Left ventricle myocardium inferior (tissue), 1 donor: ENCODE results near the gene ACTR2. TPM values are rescaled to one million over a fixed set of nuclear protein-coding genes. Genes with fewer than 3 reads are reported as not detected.

Experiments
- DNase-seq: peaks from one replicate; pipeline ENCODE4 v3.0.0-alpha.2; 2020
- H3K27ac ChIP-seq: fragments of 200-600 bp; replicated peaks from 2 replicates; pipeline ENCODE4 v1.8.0; 2021
- H3K27me3 ChIP-seq: fragments of 200-600 bp; 2 replicates; pipeline ENCODE4 v1.8.0; 2021; ENCODE audit warnings: low read depth
- H3K36me3 ChIP-seq: fragments of 200-600 bp; 2 replicates; pipeline ENCODE4 v1.8.0; 2021
- H3K4me1 ChIP-seq: fragments of 200-600 bp; 2 replicates; pipeline ENCODE4 v1.8.0; 2021
- H3K4me3 ChIP-seq: fragments of 200-600 bp; 2 replicates; pipeline ENCODE4 v1.8.0; 2021; ENCODE audit warnings: mild to moderate bottlenecking, moderate library complexity
- H3K9me3 ChIP-seq: fragments of 200-600 bp; replicated peaks from 2 replicates; pipeline ENCODE4 v1.8.0; 2021
- CTCF ChIP-seq: fragments of 200-600 bp; IDR thresholded peaks from 2 replicates; pipeline ENCODE4 v1.8.0; 2021; ENCODE audit warnings: antibody characterized with exemption, mild to moderate bottlenecking, borderline replicate concordance
- intact Hi-C: fragments of 100-400 bp; cut with micrococcal nuclease; formaldehyde crosslinking; loops from one replicate; pipeline ENCODE4 v1.11.0; 2022
- total RNA-seq: library from RNA; stranded (reverse); fragmentation: NEBNext Ultra II Directional; extraction: Animal tissue kit (Norgen Biotek cat#: 25700); gene quantifications from one replicate; pipeline ENCODE4 v1.2.1, GENCODE V29; 2021
- donor health status: DM: no; HTN: yes; CAD: no; lungs with severe emphysema.

ACTR2 gene
- total RNA-seq, 1 donor from 2014 or later = 100.0 TPM

- Histone ChIP-seq H3K27ac (no peak overlapping the region), H3K9me3 (no peaks in the 10 kb centered on the region), H3K4me1 (peaks cover 48% of the 10 kb centered on the region), H3K4me3 (no peak overlapping the region), H3K27me3 (no peaks in the 10 kb centered on the region), H3K36me3 (no peaks in the 10 kb centered on the region)
- DNase-seq = no peak
- intact Hi-C loops = no loop called here
- no peak for TF ChIP-seq CTCF
Observed at GRCh38 chr2:65305934-65306333, 78.3 kb downstream of the ACTR2 start.

GRCh38 chr2:65309699-65310098, 82.1 kb downstream of the ACTR2 start:
- peak overlapping the region; percentile 1 for H3K4me3 ChIP-seq

GRCh38 chr2:65311049-65311448, 83.4 kb downstream of the ACTR2 start:
- H3K27ac ChIP-seq = peak overlapping the region; percentile 92
- H3K4me1 ChIP-seq = peaks cover 50% of the 10 kb centered on the region
- intact Hi-C loops = no loop called here
- no peaks in the 10 kb centered on the region for H3K9me3 ChIP-seq
- H3K36me3 ChIP-seq = peaks cover 44% of the 10 kb centered on the region
- no peak for DNase-seq
- H3K4me3 ChIP-seq = no peak overlapping the region
- no peak for TF ChIP-seq CTCF
- H3K27me3 ChIP-seq = no peaks in the 10 kb centered on the region

More at GRCh38 chr2:65309699-65310098, 82.1 kb downstream of the ACTR2 start:
- intact Hi-C loops = no loop called here
- Histone ChIP-seq H3K4me1 (peaks cover 50% of the 10 kb centered on the region), H3K27me3 (no peaks in the 10 kb centered on the region), H3K9me3 (no peaks in the 10 kb centered on the region), H3K36me3 (peaks cover 31% of the 10 kb centered on the region), H3K27ac (peak overlapping the region; percentile 92)
- no peak for DNase-seq
- TF ChIP-seq CTCF = no peak

- intact Hi-C loops = no loop called here
- no peaks in the 10 kb centered on the region for H3K27me3 ChIP-seq
- H3K27ac ChIP-seq = peak overlapping the region; percentile 92
- TF ChIP-seq CTCF = no peak
- no peak overlapping the region for H3K4me3 ChIP-seq
- peaks cover 50% of the 10 kb centered on the region for H3K36me3 ChIP-seq
- peaks cover 50% of the 10 kb centered on the region for H3K4me1 ChIP-seq
- H3K9me3 ChIP-seq = no peaks in the 10 kb centered on the region
- no peak for DNase-seq
Observed at GRCh38 chr2:65311596-65311995, 84.0 kb downstream of the ACTR2 start.

GRCh38 chr2:65313126-65313953, 85.7 kb downstream of the ACTR2 start:
- DNase-seq = no peak
- H3K4me3 ChIP-seq = no peak overlapping the region
- intact Hi-C loops = no loop called here
- H3K9me3 ChIP-seq = no peaks in the 10 kb centered on the region
- TF ChIP-seq CTCF = peak; percentile 39
- H3K27me3 ChIP-seq = no peaks in the 10 kb centered on the region
- peaks cover 45% of the 10 kb centered on the region for H3K4me1 ChIP-seq
- peaks cover 54% of the 10 kb centered on the region for H3K36me3 ChIP-seq
- H3K27ac ChIP-seq = peak overlapping the region; percentile 92
